ENCODE measurements around the gene CAND2.
"Not testable (repeated sequence)": the region's sequence is repeated elsewhere in the genome, so short reads cannot be mapped to it uniquely, and the experiment has no call there.

CAND2 gene

DNA sequence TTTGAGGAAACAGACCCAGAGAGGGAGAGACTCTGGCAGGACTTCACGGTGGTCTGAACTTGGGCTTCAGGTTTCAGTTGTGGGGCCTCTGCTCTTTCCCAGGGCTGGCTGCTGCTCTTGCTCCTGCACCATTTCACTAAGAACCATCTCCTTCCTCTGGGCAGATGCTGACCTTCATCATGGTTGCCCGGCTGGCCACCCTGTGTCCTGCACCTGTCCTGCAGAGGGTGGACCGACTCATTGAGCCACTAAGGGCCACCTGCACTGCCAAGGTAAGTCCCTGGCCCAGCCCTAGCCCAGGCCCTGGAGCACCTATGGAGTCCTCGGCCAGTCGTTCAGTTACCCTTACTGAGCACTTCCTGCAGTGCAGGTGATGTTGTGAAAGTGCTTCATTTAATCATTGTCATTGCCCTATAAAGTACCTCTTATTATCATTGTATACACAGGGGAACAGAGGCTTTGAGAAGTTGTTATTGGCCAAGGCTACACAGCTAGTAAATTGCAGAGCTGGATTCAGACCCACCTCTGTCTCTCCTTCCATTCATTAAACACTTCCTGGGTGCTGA lies 34.9 kb downstream of the CAND2 start:
- peak; percentile 5 for DNase-seq (ENCODE audit: low spot score)

DNA sequence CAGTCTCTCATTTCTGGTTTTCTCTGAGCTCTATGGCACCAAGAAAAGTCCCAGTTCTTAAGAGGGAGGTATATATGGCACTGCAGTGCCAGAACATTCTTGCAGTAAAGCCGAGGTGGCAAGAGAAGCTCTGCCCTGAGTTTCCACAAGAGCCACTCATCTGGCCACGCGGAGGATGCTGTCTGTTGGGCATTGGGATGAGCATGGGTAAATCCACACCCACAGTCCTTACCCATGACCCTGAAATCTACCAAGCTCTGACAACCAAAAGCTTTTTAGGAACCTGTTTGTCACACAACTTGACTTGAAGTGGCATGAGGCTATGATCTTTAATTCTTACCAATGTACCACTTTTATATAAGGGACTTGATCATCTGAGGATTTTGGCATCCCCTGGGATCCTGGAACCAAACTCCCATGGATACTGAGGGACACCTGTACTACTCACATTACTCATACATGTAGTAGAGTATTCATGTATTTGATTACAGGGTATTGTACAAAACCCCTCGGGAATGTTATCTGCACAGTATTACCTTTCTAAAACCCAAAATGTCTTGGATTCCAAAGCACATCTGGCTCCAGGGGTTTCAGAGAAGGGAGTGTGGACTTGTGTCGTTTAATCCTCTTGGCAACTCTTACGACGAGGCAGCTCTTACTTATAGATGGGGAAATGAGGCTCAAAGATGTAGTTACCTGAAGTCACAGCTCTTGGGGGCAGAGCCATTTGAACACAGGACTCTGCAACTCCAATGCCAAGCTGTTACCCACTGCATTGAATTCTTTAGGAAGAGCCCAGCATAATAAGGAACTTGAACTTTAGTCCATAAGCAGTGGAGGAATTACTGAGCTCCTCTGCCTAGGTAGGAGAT lies 36.1 kb downstream of the CAND2 start:
- DNase-seq (ENCODE audit: low spot score): peak; percentile 5

DNA sequence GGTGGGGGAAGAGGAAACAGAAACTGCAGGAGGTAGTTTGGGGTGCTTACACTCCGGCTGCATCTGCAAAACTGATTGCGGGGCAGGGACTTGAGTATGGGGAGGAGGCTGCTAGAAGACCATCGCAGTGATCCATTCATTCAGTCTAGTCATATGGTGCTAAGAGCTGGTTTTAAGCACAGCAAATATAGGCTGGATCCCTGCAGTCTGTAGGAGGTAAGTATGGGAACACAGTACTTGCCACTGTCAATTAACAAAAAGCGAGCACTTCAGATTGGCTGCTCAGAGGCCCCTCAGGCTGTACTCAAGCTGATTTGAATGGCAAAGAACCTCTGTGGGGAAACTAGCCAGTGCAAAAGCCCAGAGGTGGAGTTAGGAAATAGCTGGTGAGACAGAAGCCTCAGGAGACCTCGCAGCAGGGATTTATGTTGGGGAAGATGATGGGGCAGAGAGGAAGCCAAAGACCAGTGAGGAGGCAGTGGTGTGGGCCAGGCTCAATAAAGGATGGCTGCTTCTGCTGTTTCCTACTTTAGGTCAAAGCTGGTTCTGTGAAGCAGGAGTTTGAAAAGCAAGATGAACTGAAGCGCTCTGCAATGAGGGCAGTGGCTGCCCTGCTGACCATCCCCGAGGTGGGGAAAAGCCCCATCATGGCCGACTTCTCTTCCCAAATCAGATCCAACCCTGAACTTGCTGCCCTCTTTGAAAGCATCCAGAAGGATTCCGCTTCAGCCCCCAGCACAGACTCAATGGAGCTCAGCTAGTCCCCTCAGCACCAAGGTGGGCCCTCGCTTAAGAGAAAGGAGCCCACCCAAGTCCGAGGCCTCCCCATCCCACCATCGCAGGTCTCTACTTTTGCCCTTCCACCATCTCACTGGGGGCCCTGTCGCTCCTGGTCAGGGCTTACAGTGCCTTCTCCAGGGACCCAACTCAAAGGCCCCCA lies 37.0 kb downstream of the CAND2 start:
- DNase-seq (ENCODE audit: low spot score): peak; percentile 7

DNA sequence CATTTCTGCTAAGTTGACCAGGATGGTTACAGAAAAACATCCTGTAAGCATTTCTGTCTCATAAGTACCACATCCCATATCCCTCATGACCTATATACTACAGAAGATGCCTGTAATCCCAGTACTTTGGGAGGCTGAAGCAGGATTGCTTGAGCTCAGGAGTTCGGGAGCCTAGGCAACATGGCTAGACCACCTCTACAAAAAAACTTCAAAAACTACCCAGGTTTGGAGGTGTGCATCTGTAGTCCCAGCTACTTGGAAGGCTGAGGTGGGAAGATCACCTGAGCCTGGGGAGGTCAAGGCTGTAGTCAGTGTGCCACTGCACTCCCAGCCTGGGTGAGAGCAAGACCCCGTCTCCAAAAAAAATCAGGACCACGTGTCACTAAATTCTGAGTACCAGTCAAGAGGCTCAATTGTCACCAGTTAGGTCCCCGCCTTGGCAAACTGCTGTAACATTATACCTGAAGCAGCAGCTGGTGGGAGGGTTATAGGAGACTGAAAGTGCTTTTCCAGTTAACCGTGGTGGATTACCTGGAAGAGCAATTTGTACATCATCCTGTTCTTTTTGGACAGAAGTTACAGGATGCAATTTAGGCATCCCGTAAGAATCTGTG lies 38.7 kb downstream of the CAND2 start:
- DNase-seq (ENCODE audit: low spot score): no peak

DNA sequence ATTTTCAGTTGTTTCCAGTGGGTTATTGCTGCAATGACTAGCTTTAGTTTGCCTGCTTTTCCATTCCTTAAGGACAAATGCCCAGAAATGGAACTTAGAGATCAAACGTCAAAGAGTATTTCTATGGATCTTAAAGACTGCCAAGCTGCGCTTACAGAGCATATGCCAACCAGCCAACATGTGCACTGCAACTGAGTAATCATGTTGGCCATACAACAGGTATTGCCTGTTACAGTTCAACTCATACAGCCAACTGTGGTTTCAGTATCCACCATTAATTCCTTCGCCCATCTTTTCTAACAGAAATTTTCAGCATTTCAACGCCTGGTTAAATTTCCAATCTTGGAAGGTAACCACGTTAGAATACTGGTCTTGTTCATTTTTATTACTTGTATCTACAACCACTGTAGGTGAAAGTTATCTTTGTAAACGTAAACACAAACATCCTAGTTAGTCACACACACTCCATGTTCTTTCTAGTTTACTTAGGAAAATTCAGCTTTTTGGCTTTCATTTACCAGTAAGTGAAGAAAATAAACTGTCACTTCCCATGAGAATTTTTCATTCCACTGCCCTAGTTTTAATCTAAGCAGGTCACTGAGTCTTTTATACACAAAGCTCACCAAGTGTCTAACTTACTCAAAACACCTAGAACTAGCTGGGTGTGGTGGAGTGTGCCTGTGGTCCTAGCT lies 41.0 kb downstream of the CAND2 start:
- DNase-seq (ENCODE audit: low spot score): no peak

DNA sequence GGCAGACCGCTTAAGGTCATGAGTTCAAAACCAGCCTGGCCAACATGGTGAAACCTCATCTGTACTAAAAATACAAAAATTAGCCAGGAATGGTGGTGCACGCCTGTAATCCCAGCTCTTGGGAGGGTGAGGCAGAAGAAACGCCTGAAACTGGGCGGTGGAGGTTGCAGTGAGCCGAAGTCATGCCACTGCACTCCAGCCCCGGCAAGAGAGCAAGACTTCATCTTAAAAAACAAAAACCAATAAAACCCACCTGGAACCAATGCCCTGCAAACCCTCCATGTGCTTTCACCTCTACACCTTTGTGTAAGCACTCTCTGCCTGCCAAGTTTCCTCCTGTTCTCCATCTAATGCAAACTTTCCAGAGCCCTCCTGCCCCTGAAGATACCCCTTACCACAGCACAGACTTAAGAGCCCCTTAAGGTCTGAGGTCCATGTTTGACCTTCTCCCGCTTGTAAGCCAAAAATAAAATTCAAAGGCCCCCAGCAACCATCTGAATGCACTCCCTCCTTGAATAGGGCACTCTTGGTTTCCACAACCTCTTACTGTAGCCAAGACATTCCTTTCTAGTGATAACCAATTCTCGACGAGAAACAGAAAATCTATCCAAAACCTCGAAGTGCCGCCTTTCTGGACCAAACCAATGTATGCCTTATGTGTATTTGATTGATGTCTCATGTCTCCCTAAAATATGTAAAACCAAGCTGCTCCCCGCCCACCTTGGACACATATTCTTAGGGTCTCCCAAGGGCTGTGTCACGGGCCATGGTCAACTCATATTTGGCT lies 41.9 kb downstream of the CAND2 start:
- no peak for DNase-seq (ENCODE audit: low spot score)

DNA sequence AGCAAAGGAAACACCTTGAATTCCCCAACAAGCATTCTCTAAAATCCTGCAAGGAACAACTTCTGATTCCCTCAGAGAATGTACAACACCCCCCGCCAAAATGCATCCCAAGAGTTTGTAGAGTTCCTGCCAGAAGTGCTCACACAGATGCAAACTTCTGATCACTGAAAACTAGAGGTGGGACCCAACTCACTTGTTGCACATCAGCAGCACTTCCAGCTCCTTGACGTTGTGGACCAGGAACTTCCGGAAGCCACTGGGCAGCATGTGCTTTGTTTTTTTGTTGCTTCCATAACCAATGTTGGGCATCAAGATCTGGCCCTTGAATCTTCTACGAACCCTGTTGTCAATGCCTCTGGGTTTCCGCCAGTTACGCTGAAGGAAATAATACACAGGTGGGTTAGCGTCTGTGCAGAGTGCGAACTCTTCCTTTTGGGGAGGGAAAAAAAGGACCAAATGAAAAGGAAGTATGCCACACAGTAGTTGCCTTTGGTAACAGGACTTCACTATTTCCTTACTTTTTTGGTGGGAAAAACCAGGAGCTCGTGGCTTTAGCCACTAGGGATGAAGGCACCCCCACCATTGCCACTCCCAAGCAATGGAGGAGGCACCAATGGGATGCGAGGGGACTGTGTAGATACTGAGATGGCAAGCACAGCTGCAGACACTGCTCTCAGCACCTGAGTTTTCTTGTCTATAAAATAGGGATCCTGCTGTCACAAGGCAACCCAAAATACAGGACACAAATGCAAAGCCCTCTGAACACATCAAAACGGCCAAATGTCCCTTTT lies 42.9 kb downstream of the CAND2 start:
- DNase-seq (ENCODE audit: low spot score): no peak

DNA sequence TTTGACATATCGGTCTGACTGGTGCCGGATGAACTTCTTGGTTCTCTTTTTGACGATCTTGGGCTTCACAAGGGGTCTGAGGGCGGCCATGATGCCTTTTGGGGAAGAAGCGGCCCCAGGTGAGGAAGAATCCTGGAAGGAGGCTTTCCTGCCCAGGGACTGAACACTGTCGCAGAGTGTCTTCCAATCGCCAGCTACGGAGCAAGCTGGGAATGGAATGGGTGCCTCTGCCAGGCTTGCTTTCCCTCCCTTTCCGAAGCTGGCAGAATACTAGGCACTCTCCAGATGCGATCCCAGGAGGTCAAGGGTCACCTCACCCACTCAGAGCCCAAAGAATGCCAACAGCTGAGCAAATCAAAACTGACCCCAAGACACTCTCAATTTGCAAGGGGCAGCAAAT lies 43.7 kb downstream of the CAND2 start:
- DNase-seq (ENCODE audit: low spot score): not testable (repeated sequence)

DNA sequence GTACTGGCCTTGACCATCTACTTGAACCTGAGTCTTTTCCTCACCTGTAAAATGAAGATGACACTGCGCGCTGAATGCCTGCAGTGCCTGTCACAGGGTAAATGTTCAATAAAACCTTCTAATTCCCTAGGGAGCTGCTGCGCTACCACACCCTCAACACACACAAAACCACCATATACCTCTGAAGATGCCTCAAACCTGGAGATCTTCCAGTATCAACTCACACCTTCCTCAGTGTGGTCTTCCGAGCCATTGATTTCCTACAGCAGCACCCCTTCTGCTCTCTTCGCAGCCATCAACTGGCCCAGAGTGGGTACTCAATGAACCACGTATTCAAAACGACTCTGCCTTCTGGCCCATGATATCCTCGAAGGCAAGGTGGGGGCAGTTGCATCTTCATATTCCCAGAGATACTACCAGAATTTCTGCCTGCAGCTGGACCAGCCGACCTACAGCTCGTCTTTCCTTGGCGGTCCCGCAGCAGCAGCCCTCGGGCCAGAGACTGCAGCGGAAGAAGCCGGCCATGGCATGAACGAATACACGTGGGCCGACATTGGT lies 44.2 kb downstream of the CAND2 start:
- peak; percentile 53 for DNase-seq (ENCODE audit: low spot score)

DNA sequence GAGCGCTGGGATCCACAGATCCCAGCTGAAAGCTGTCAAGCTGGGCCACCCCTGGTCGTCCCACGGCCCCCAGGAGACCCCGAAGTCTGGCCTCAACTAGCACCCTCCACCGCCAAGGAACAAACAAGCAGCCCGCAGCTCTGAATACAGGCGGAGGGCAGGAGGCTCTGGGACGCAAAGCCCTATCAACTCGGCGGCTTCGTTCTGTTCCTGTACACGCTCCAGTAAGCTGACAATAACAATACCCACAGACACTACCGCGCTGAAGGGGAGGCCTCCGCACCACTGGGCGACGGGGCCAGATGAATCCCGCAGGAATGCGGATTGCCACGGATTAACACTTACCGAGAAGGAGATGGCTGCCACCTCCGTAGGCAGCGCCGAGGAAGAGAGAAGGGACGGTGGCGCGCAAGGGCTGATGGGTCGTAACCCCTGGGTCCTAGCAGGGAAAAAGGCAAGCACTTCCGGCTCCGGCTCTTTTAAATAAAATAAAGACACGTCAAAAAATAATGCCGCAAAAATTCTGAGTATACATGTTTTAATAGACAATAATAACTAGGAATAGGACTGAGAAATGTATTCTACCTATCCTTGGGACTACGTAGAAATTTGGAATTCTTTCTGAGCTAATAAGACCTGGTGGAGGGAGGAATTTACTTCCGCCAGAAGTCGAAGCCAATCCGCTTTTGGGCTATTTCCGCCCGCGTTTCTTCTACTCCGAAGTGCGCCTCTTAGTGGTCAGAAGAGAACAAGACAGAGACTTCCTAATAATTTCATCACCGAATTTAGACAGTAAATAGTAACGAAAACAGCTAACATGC lies 44.9 kb downstream of the CAND2 start, which contains the start of gene RPL32:
TSS of gene RPL32 (minus strand) at position 417 of the 821 bp plus-strand sequence. CDS start 1,328 bp downstream, outside the sequence.
- peak; percentile 89 for DNase-seq (ENCODE audit: low spot score)

DNA sequence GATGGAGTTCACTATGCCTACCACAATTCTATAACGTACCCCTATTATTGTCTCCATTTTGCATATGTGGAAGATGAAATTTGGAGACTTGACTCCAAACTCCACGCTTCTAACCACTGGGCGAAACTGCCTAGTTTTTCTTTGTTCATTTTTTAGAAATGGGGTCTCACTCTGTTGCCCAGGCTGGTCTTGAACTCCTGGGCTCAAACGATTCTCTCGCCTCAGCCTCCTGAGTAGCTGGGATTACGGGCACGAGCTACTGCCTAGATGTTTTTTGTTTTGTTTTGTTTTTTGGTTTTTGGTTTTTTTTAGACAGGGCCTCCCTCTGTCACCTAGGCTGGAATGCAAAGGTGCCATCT lies 45.5 kb downstream of the CAND2 start:
- DNase-seq (ENCODE audit: low spot score): no peak

DNA sequence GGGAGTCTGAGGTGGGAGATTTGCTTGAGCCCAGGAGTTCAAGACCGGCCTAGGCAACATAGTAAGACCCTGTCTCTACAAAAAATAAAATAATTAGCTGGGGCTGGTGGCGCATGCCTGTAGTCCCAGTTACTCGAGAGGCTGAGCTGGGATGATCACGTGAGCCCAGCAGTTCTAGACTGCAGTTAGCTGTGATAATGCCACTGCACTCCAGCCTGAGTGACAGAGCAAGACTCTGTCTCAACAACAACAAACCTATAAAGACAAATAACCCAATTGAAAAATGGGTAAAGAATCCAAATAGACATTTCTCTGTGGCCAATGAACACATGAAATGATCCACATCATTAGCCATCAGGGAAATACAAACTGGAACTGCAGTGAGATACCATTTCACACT lies 46.0 kb downstream of the CAND2 start:
- no peak for DNase-seq (ENCODE audit: low spot score)

DNA sequence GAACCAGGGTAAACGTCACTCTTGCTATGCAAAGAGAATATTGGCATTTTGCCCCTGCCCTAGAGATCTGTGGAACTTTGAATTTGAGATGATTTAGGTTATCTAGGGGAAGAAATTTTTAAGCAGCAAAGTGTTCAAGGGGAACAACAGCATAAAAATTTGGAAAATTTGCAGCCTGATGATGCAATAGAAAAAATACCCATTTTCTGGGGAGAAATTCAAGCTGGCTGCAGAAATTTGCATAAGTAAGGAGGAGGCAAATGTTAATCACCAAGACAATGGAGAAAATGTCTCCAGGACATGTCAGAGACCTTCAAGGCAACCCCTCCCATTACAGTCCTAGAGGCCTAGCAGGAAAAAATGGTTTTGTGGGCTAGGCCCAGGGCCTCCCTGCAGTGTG lies 49.3 kb downstream of the CAND2 start:
- no peak for DNase-seq (ENCODE audit: low spot score)

DNA sequence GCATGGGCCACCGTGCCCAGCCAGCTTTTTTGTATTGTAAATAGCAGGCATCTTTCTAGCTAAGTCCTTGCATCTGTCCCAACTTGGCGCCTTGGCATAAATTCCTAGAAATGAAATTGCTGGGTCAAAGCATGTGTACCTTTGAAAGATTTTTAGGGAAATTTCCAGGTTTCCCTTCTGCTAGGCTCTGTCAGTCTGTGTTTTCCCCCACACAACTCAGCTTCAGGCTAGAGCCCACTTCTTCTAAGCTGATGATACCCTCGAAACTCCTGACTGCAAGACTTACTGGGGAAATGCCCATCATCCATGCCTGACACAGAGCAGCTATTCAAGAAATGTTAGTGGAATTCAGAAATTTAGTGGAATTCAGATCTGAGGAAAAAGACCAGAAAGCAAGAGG lies 55.7 kb downstream of the CAND2 start:
- no peak for DNase-seq (ENCODE audit: low spot score)

DNA sequence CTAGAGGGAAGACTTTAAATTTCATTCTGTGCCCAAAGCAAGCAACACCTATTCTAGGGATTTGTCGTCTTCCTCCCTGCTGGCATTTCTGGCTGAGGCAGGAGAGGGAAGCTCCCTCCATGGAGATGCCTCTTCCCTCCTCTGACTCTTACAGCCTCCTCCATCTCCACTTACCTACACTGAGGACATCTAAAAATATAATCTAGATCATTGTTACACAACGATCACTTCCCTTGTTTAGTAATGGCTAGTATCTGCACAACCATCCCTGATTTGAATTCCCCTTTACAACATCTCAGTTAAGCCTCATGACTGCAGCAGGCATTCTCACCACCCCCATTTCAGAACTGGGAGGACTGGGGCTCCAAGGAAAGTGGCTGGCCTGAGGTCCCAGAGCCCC lies 57.4 kb downstream of the CAND2 start:
- DNase-seq (ENCODE audit: low spot score): not testable (repeated sequence)

DNA sequence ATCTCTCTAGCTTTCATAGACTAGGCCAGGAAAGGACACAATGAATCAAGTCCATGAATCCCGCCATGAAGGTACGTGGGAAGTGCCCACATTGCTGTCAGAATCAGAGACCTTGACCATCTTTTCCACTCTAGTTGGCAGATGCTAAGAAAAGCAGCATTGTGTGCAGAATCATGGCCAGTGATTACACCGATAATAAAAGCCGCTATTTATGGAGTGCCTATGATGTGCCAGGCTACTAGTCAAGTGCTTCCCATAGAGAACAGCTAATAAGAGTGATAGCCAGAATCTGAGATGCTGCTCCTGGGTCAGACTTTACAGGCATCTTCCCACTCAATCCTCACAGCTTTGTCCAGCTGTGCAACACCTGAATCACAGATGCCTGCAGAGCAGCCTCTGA lies 58.1 kb downstream of the CAND2 start:
- no peak for DNase-seq (ENCODE audit: low spot score)

DNA sequence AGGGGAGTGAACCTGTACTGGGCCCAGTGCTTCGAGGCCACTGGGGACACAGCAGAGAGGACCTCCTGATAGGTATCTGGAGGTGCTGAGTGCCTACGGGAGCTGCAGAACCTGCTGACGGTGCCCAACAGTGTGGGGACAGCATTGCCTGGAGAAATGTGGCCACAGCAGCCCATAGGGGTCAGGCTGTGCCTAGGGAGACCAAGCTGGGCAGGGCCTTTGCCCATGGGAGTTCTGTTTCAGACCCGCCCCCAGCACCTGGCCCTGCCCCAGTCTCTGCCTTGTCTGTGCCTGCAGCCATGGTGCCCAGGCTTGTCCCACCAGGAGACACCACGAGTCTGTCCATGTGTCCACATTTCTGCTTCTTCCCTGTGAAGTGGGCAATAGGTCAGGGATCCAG lies 60.1 kb downstream of the CAND2 start:
- no peak for DNase-seq (ENCODE audit: low spot score)

DNA sequence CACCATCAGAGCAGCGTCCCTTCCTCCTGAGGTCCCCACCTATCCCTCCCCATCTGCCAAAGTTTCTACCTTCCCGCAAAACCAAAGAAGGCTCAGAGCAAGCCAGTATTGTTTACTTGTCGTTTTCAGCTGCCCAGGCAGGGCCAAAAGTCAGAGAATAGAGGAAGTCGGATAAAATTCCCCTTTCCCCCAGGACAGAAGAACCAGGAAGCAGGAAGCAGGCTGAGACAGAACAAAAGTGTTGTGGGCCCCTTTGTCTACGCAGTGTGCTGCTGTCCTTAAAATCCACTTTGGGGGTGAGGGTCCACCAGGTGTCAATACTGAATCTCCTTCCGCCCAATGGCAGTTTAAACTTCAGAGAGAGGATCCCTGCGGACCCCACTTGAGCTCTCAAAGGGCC lies 63.4 kb downstream of the CAND2 start:
- no peak for DNase-seq (ENCODE audit: low spot score)

DNA sequence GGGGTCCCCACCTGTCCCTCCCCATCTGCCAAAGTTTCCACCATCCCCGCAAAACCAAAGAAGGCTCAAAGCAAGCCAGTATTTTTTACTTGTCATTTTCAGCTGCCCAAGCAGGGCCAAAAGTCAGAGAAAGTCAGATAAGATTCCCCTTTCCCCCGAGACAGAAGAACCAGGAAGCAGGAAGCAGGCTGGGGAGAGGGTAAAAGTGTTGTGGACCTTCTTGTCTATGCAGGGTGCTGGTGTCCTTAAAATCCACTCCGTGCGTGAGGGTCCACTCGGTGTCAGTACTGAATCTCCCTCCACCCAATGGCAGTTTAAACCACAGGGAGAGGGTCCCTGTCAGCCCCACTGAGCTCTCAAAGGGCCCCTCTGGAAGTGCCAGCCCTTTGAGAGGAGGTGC lies 65.1 kb downstream of the CAND2 start:
- no peak for DNase-seq (ENCODE audit: low spot score)

Measured in AG20443 (cell line).